ENCODE data around the gene CCDC192. TPM values are rescaled to one million over a fixed set of nuclear protein-coding genes. Genes with fewer than 3 reads are reported as not detected.

CCDC192 gene
- total RNA-seq, 3 donors from 2014 or later (not counting 1 experiment from before 2014, with no cell fraction given): not detected

- H3K4me3 Mint-ChIP-seq: no peak overlapping the region
- Histone ChIP-seq H3K9me3 (ENCODE audit: control insufficient read depth, insufficient read depth, low read length) (no peaks in the 10 kb centered on the region), H3K27ac (ENCODE audit: low read length) (no peak overlapping the region), H3K4me3 (ENCODE audit: low read length) (no peak overlapping the region), H3K27me3 (ENCODE audit: control insufficient read depth, insufficient read depth, low read length) (no peaks in the 10 kb centered on the region), H3K36me3 (ENCODE audit: control insufficient read depth, insufficient read depth, low read length) (no peaks in the 10 kb centered on the region), H3K4me1 (ENCODE audit: control insufficient read depth, insufficient read depth, low read length) (no peaks in the 10 kb centered on the region)
- H3K27ac Mint-ChIP-seq: no peak overlapping the region
- H3K9me3 Mint-ChIP-seq: no peaks in the 10 kb centered on the region
- no peaks in the 10 kb centered on the region for H3K36me3 Mint-ChIP-seq
- H3K4me1 Mint-ChIP-seq: no peaks in the 10 kb centered on the region
- ATAC-seq: no peak
- TF ChIP-seq CTCF (IDR thresholded peaks at IDR 0.05): no peak
- no peak for DNase-seq
- H3K27me3 Mint-ChIP-seq (ENCODE audit: low read depth in 2 of 2): peaks cover 1 to 5% of the 10 kb centered on the region in 2 donors
- intact Hi-C loops (cut with micrococcal nuclease): no loop called here
Observed at GRCh38 chr5:127872494-127872893, 169.3 kb downstream of the CCDC192 start.

GRCh38 chr5:127875235-127876021 is 172.2 kb downstream of the CCDC192 start:
- Mint-ChIP-seq H3K4me1 (no peaks in the 10 kb centered on the region), H3K27ac (no peak overlapping the region), H3K4me3 (no peak overlapping the region), H3K9me3 (no peaks in the 10 kb centered on the region), H3K27me3 (ENCODE audit: low read depth in 2 of 2) (peaks cover 0 to 8% of the 10 kb centered on the region in 2 donors), H3K36me3 (no peaks in the 10 kb centered on the region)
- H3K27ac ChIP-seq (ENCODE audit: low read length): no peak overlapping the region
- H3K4me3 ChIP-seq (ENCODE audit: low read length): no peak overlapping the region
- DNase-seq (peak in 1 of 2 donors; percentile 49), ATAC-seq (peak; percentile 44 to 67 (median 53))
- TF ChIP-seq CTCF (IDR thresholded peaks at IDR 0.05): no peak
- no peaks in the 10 kb centered on the region for H3K27me3 ChIP-seq (ENCODE audit: control insufficient read depth, insufficient read depth, low read length)
- H3K4me1 ChIP-seq (ENCODE audit: control insufficient read depth, insufficient read depth, low read length): no peaks in the 10 kb centered on the region
- no peaks in the 10 kb centered on the region for H3K36me3 ChIP-seq (ENCODE audit: control insufficient read depth, insufficient read depth, low read length)
- H3K9me3 ChIP-seq (ENCODE audit: control insufficient read depth, insufficient read depth, low read length): no peaks in the 10 kb centered on the region
- intact Hi-C loops (cut with micrococcal nuclease): loop anchor here (1.0 kb wide), 1 partner anchor 326 kb away; no protein-coding TSS in a partner anchor
- WGBS (ENCODE audit: insufficient coverage): 21% methylated on average over 7 of the region's 8 CpGs

DNA sequence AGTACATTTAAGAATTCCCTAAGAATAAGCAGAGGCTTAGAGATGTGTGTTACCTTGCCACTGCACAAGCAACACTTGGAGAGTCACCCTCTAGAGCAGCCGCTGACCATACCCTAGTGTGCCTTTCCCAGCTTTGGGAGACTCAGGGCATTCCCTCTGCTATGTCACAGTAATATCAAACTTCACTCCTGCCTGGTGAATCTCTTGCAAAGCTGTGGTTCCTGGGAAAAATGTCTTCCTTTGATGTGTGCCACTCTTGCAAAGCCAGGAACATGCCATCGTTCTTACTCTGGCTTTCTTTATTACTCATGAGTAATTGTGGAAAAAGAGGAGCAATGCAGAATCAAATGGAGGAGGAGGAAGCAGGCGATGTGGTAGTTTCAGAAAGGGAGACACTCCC is 173.2 kb downstream of the CCDC192 start:
- peaks cover 0 to 8% of the 10 kb centered on the region in 2 donors for H3K27me3 Mint-ChIP-seq (ENCODE audit: low read depth in 2 of 2)
- ATAC-seq (no peak), DNase-seq (no peak)
- no peak overlapping the region for H3K4me3 Mint-ChIP-seq
- no peaks in the 10 kb centered on the region for H3K9me3 Mint-ChIP-seq
- no peak overlapping the region for H3K4me3 ChIP-seq (ENCODE audit: low read length)
- no peaks in the 10 kb centered on the region for H3K9me3 ChIP-seq (ENCODE audit: control insufficient read depth, insufficient read depth, low read length)
- H3K27ac ChIP-seq (ENCODE audit: low read length): no peak overlapping the region
- H3K36me3 Mint-ChIP-seq: no peaks in the 10 kb centered on the region
- WGBS (ENCODE audit: insufficient coverage): 83% methylated on average over 3 of the region's 3 CpGs
- H3K27ac Mint-ChIP-seq: no peak overlapping the region
- no peaks in the 10 kb centered on the region for H3K4me1 ChIP-seq (ENCODE audit: control insufficient read depth, insufficient read depth, low read length)
- H3K36me3 ChIP-seq (ENCODE audit: control insufficient read depth, insufficient read depth, low read length): no peaks in the 10 kb centered on the region
- intact Hi-C loops (cut with micrococcal nuclease): no loop called here
- no peaks in the 10 kb centered on the region for H3K4me1 Mint-ChIP-seq
- TF ChIP-seq CTCF (IDR thresholded peaks at IDR 0.05): no peak
- H3K27me3 ChIP-seq (ENCODE audit: control insufficient read depth, insufficient read depth, low read length): no peaks in the 10 kb centered on the region

Data from natural killer cell (primary cell).